Stimulated activated CD8-positive, alpha-beta memory T cell treated with anti-CD3 and anti-CD28 coated beads, Interleukin-4, amount 100 ng/mL, for 1 hour (primary cell): ENCODE data around the gene PRR14.

Source experiments
- DNase-seq, 2 donors: peaks; one replicate each; pipeline ENCODE4 v3.0.0-alpha.2; 2020; ENCODE audit warnings: low read depth in 2 of 2, low spot score in 1 of 2

Gene PRR14

DNA sequence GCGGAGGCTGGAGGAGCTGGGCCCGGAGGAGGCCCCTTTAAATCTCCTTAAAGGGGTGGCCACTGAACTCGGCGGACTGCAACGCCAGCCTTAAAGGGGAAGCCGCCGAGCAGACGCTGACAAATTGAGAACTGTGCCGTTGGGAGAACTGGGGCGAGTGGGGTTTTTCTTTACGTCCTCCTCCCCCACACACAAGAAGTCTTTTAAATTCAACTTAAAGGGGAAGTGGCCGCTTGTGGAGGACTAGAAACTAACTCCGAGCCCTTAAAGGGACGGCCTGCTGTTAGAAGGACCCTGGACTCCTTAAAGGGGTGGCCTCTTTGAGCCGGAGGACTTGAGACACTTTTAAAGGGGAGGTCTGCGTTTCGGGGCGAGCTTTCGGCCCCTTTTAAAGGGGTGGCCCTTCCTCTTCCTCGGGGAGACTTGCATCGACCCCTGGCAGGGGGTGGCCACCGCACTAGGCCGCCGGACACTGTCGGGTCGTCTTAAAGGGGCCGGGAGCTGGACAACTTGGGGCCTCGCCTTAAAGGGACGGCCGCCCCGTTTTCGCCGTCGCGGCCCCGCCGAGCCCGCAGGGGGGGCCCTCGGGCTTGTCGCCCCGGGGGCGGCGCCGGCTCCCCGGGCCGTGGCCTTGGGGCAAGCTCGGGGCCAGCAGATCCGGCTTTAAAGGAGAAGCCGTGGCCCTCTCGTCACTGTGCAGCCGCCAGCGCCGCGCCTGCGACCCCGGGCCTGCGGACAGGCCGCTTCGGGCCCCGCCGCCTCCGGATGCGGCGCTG is 8.2 kb downstream of the PRR14 start:
- DNase-seq, result no peak

DNA sequence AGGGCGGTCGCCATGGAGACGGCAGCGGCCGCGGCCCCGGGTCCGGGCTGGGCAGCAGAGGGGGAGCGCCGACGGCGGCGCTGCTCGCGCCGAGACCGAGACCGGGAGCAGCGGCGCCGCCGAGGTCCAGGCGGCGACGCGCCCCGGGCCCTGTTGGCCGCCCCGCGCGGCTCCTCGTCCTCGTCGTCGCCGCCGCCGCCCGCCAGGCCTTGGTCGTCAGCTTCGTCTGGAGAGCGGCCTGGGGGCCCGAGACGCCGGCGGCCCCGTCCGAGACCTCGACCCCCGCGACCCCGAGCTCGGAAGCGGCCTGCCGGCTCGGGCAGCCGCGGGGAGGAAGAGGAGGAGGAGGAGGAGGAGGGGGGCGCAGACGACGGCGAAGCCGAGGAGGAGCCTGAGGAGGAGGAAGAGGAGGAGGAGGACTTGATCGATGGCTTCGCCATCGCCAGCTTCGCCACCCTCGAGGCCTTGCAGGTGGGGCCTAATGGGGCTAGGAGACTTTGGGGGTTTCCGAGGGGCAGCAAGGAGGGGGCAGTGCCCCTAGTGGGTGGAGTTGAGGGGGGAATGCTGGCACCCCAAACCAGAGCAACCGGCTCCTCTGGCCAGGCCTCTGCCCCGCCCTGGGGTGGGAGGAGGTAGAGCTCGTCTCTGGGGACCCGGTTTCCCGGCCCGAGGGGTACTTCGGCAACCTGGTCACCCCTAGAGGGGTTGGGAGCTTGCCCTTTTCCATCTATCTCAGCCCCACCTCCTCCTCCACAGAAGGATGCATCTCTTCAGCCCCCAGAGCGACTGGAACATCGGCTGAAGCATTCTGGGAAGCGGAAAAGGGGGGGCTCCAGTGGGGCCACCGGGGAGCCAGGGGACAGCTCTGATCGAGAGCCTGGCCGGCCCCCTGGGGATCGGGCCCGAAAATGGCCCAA is 9.0 kb downstream of the PRR14 start:
- DNase-seq, result no peak

DNA sequence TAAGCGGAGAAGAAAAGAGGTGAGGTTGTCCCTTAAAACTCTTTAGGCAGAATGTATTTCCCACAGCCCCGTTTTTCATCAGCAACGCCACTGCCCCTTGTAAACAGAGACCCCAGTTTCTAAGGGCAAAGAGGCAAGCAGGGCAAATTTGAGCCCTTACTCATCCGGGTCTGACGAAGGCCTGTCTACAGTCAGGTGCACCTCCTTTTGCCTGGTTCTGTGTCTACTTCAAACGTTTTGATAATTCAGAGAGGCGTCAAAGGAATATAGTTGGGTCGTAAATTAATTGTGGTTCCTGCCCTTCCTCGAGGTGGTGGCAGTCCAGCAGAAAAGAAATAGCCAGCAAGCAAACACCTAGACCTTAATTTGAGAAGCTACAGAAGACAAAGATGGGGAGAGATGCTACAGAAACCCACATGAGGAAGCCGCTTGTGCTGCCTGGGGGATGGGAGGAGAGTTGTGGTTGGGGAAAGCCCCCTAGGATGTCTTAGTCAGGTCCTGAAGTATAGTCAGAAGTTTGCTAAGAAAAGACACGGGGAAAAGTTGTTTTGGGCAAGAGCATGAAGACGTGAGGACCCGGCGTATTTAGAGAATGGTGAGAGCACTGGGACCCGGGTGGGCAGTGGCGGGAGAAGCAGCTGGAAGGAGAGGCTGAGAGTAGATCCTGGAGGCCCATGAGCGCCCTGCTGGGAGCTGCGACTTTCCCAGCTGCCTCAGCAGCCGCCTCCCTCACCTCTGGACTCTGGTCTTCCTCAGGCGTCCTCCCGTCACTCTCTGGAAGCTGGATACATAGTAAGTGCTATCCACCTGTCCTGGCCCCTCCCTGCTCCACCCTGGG is 9.9 kb downstream of the PRR14 start:
- DNase-seq, result peak; percentile 44 to 61

DNA sequence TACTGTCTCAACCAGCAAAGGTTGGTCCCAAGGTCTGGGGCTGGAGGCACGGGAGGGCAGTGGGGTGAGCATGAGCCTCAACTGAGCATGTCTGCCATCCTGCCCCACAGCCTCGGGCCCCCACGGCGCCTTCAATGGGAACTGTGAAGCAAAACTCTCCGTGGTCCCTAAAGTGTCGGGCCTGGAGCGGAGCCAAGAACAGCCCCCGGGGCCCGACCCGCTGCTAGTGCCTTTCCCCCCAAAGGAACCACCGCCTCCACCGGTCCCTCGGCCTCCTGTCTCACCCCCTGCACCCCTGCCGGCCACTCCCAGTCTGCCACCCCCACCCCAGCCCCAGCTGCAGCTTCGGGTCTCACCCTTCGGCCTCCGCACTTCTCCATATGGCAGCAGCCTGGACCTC is 11.7 kb downstream of the PRR14 start:
- DNase-seq, result no peak

DNA sequence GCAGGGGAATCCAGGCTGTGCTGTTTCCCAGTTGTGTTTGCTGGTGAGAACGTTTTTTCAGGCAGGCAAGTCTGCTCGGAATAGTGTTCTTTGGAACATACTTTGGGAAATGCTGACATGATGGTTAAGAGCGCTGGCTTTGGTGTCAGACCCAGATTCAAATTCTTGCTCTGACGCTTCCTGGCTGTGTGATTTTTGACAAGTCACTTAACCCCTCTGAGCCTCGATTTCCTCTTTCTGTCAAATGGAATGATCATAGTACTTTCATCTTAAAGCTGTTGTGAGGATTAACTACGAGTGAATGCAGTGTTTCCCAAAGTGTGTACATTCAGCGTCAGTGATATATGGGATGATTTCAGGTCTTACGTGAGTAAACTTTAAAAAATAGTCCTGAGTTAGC is 12.3 kb downstream of the PRR14 start:
- DNase-seq, result no peak

- DNase-seq, result no peak
Measured at GRCh38 chr16:30663820-30664219, 13.1 kb downstream of the PRR14 start.

- DNase-seq, result no peak
Measured at GRCh38 chr16:30664616-30665109, 13.9 kb downstream of the PRR14 start.

- no peak for DNase-seq
Measured at GRCh38 chr16:30665155-30665829, 14.5 kb downstream of the PRR14 start.

DNA sequence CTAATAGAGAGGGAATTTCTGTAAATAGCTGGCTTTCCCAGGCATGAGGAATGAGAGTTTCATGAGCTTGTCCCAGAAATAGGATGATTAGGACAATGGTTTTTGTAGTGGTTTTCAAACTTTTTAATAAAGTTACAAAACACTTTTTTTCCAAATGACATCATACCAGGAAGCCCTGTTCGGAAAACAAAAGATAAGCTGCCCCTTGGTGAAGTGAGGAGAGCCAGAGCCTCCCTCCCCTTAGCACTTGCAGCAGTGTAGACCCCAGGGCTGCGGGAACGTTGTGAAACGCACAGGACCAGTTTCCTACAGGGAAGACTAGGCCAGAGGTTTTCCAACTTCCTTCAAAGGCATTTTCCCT is 15.1 kb downstream of the PRR14 start:
- DNase-seq, result no peak

- DNase-seq, result no peak
Measured at GRCh38 chr16:30666681-30667080, 15.9 kb downstream of the PRR14 start.

- DNase-seq, result no peak
Measured at GRCh38 chr16:30667361-30667905, 16.7 kb downstream of the PRR14 start.

GRCh38 chr16:30668393-30668792 is 17.6 kb downstream of the PRR14 start:
- no peak for DNase-seq

DNA sequence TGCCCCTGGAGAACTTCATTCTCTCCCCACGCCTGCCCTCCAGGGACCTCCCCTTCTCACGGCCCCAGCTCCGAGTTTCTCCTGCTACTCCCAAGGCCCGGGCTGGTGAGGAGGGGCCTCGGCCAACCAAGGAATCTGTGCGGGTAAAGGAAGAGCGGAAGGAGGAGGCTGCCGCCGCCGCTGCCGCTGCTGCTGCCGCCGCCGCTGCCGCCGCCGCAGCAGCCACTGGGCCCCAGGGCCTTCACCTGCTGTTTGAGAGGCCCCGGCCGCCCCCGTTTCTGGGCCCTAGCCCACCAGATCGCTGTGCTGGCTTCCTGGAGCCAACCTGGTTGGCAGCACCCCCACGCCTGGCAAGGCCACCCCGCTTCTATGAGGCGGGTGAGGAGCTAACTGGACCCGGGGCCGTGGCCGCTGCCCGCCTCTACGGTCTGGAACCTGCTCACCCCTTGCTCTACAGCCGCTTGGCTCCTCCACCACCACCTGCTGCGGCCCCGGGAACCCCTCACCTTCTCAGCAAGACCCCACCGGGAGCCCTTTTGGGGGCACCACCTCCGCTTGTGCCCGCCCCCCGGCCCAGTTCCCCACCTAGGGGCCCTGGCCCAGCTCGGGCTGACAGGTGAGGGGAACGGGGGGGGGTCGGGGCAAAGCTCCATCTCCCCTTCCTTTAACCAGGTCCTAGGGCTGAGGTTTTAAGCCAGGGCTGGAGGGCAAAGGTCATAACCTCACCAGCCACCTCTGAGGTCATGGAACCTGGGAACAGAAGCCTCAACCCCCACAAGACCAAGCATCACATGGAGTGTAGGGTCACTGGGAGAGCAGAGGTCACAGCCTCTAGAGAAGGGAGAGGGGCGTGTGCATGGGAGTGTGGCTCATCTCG is 18.5 kb downstream of the PRR14 start:
- DNase-seq, result no peak

GRCh38 chr16:30669903-30670824 is 19.4 kb downstream of the PRR14 start:
- DNase-seq, result no peak

- no peak for DNase-seq
Measured at GRCh38 chr16:30675143-30675542, 24.4 kb downstream of the PRR14 start.

- no peak for DNase-seq
Measured at GRCh38 chr16:30677931-30678585, 27.3 kb downstream of the PRR14 start.

GRCh38 chr16:30678586-30678970 is 27.8 kb downstream of the PRR14 start:
- no peak for DNase-seq

DNA sequence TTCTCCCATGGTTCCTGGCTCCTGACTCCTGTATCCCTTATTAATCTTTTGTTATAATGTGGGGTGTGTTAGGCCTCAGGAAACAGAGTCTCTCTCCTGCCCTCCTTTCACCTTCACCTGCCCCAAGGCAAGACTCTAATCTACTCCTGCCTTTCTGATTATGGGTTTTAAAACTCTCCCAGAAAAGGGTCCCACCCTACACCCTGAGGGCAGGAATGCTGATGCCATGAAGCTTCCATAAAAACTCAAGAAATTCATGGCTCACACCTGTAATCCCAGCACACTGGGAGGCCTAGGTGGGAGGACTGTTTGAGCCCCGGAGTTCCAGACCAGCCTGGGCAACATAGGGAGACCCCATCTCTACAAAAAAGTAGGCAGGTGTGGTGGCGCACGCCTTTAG is 29.6 kb downstream of the PRR14 start:
- no peak for DNase-seq
